Measurements from ENCODE around the gene RNASE7. TPM values are rescaled to one million over a fixed set of nuclear protein-coding genes. Genes with fewer than 3 reads are reported as not detected.

RNASE7 gene
- total RNA-seq, 4 donors from 2014 or later = not detected

GRCh38 chr14:21016413-21017190 is 25.6 kb upstream of the RNASE7 start:
- ATAC-seq (ENCODE audit: low FRiP score) (no peak), DNase-seq (ENCODE audit: low spot score) (no peak)
- no peak for TF ChIP-seq CTCF (IDR thresholded peaks at IDR 0.05)

- no peak for DNase-seq (ENCODE audit: low spot score)
- no peak for TF ChIP-seq CTCF (IDR thresholded peaks at IDR 0.05)
- ATAC-seq (ENCODE audit: low FRiP score) = no peak
These were observed 24.5 kb upstream of the RNASE7 start for GRCh38 chr14:21017528-21018245.

GRCh38 chr14:21018286-21018685 is 23.9 kb upstream of the RNASE7 start:
- ATAC-seq (ENCODE audit: low FRiP score) (no peak), DNase-seq (ENCODE audit: low spot score) (no peak)
- no peak for TF ChIP-seq CTCF (IDR thresholded peaks at IDR 0.05)

GRCh38 chr14:21018781-21019180 is 23.4 kb upstream of the RNASE7 start:
- ATAC-seq (ENCODE audit: low FRiP score) (no peak), DNase-seq (ENCODE audit: low spot score) (no peak)
- TF ChIP-seq CTCF (IDR thresholded peaks at IDR 0.05) = no peak

- DNase-seq (ENCODE audit: low spot score) (no peak), ATAC-seq (ENCODE audit: low FRiP score) (no peak)
- no peak for TF ChIP-seq CTCF (IDR thresholded peaks at IDR 0.05)
These were observed 22.8 kb upstream of the RNASE7 start for GRCh38 chr14:21019366-21019765.

GRCh38 chr14:21020977-21021545 is 21.1 kb upstream of the RNASE7 start:
- no peak for ATAC-seq (ENCODE audit: low FRiP score)
- TF ChIP-seq CTCF (IDR thresholded peaks at IDR 0.05) = no peak
- DNase-seq (ENCODE audit: low spot score) = no peak
